ENCODE measurements around the gene B4GALNT4. TPM values are rescaled to one million over a fixed set of nuclear protein-coding genes. Genes with fewer than 3 reads are reported as not detected.
"Not testable (repeated sequence)": the region's sequence is repeated elsewhere in the genome, so short reads cannot be mapped to it uniquely, and the experiment has no call there.

Gene B4GALNT4
- total RNA-seq, 1 donor = 3.5 TPM

- DNase-seq (ENCODE audit: low read depth in 2 of 3, low spot score in 2 of 3) = no peak
These were observed 34.9 kb upstream of the B4GALNT4 start for GRCh38 chr11:334264-334994.

GRCh38 chr11:335779-336658, 33.3 kb upstream of the B4GALNT4 start:
- peak in 1 of 3 donors; percentile 38 for DNase-seq (ENCODE audit: low read depth in 2 of 3, low spot score in 2 of 3)

- DNase-seq (ENCODE audit: low read depth in 2 of 3, low spot score in 2 of 3) = no peak
These were observed 32.6 kb upstream of the B4GALNT4 start for GRCh38 chr11:336659-337198.

- DNase-seq (ENCODE audit: low read depth in 2 of 3, low spot score in 2 of 3) = no peak
These were observed 31.6 kb upstream of the B4GALNT4 start for GRCh38 chr11:337711-338110.

GRCh38 chr11:339963-340362, 29.3 kb upstream of the B4GALNT4 start:
- no peak for DNase-seq (ENCODE audit: low read depth in 2 of 3, low spot score in 2 of 3)

GRCh38 chr11:340539-341512, 28.5 kb upstream of the B4GALNT4 start:
- DNase-seq (ENCODE audit: low read depth in 2 of 3, low spot score in 2 of 3) = no peak

GRCh38 chr11:342328-342727, 27.0 kb upstream of the B4GALNT4 start:
- no peak for DNase-seq (ENCODE audit: low read depth in 2 of 3, low spot score in 2 of 3)

- DNase-seq (ENCODE audit: low read depth in 2 of 3, low spot score in 2 of 3) = no peak
These were observed 24.3 kb upstream of the B4GALNT4 start for GRCh38 chr11:344836-345578.

GRCh38 chr11:346529-346928, 22.8 kb upstream of the B4GALNT4 start:
- DNase-seq (ENCODE audit: low read depth in 2 of 3, low spot score in 2 of 3) = no peak

GRCh38 chr11:349270-349954, 19.9 kb upstream of the B4GALNT4 start:
- not testable (repeated sequence) for DNase-seq (ENCODE audit: low read depth in 2 of 3, low spot score in 2 of 3)

- not testable (repeated sequence) for DNase-seq (ENCODE audit: low read depth in 2 of 3, low spot score in 2 of 3)
These were observed 19.1 kb upstream of the B4GALNT4 start for GRCh38 chr11:350033-350722.

GRCh38 chr11:350723-351255, 18.5 kb upstream of the B4GALNT4 start:
- no peak for DNase-seq (ENCODE audit: low read depth in 2 of 3, low spot score in 2 of 3)

GRCh38 chr11:351411-351810, 17.9 kb upstream of the B4GALNT4 start:
- DNase-seq (ENCODE audit: low read depth in 2 of 3, low spot score in 2 of 3) = no peak

GRCh38 chr11:352456-353031, 16.8 kb upstream of the B4GALNT4 start:
- no peak for DNase-seq (ENCODE audit: low read depth in 2 of 3, low spot score in 2 of 3)

- DNase-seq (ENCODE audit: low read depth in 2 of 3, low spot score in 2 of 3) = no peak
These were observed 16.0 kb upstream of the B4GALNT4 start for GRCh38 chr11:353179-353873.

GRCh38 chr11:355581-356458, 13.5 kb upstream of the B4GALNT4 start:
- peak; percentile 77 to 91 (median 87) for DNase-seq (ENCODE audit: low read depth in 2 of 3, low spot score in 2 of 3)

All from hematopoietic multipotent progenitor cell (in vitro differentiated cells).